DMS53 (cell line): ENCODE results near the gene SLIT3.
A peak's percentile ranks its signal among the peaks of the same experiment; 100 is the strongest.

Source experiments
- DNase-seq: peaks from one replicate; lab custom pipeline; 2025; lab: John Stamatoyannopoulos, UW

The SLIT3 gene

DNA sequence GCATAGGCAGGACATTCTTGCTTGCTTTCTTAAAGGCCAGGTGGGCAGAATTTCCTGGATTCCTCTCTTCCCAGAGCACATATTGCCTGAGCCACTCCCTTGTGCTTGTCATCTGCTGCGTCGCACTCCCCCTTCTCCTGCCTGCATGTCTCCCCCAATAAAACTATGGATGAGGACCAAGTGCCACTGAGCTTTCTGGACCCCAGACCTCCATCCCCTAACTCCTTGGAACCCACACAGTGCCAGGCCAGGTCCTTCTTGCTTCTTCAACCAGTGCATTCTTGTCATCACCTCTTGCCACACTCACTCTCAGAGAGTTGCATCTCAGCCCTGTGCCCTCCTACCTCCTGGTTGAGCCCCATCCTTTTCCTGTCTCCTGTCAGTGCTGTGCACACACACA lies 563.9 kb downstream of the SLIT3 start:
- DNase-seq: no peak

- no peak for DNase-seq
Observed at GRCh38 chr5:168736281-168736831, 564.6 kb downstream of the SLIT3 start.

DNA sequence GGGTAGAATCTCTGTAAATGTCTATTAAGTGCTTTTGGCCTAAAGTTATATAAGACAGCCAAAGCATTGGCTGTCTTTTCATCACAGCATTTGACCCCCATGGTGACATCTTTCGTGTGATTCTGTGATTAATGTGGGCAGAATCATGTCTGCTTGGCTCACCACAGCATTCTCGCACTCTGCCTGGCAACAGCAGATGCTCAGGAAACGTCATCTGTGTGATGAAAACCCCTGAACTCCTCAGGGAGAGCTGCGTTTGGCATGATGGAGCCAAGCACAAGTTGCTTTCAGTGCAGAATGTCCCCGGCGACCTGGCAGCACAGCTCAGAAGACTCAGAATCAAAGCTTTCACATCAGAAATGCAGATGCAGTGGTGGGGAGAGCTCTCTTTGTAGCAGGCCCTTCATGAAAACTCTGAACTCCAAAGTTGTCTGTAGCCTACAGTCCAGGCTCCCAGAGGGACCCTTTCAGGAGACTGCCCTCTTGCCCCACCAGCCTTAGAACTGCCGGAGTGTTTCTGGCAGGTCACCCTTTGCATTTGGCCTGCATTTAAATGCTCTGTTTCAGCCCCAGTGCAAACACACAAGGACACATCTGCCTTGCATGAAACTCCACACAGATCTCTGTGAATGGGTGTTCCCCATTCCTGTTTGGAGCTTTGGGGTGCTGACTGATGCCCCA lies 566.2 kb downstream of the SLIT3 start:
- no peak for DNase-seq

DNA sequence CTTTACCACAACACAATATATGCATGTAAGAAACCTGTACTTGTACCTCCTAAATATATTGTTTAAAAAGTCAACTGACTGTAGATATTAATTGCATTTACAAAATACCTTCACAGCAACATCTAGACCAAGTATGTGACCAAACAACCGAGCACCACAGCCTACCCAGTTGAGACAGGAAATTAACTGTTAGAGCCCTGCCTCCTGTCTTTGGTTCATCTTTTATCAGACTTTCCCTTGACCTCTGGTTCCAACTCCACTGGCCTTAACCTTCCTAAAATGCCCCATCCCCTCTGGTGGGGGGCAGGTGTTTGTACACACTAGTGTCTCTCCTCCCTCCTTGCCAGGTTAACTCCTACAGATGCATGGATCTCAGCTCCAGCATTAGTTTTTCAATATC lies 566.8 kb downstream of the SLIT3 start:
- DNase-seq: no peak

DNA sequence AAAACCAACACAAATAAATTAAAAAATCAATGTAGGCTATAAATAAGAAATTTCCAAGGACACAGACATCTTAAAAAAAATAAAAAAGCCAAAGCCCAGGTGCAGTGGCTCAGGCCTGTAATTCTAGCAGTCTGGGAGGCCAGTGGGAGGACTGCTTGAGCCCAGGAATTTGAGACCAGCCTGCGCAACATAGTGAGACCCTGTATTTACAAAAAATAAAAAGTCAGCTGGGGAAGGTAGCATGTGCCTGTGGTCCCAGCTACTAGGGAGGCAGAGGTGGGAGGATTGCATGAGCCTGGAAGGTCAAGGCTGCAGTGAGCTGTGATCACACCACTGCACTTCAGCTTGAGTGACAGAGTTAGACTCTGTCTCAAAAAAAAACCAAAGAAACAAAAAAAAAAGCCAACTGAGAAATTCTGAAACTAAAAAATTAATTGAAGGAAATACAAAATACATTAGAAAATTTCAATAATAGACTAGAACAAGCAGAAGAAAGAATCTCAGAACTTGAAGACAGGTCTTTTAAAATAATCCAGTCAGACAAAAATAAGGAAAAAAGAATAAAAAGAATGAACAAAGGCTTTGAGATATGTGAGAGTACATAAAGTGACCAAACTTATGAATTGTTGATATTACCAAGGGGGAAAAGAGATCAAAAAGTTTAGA lies 572.3 kb downstream of the SLIT3 start:
- no peak for DNase-seq

DNA sequence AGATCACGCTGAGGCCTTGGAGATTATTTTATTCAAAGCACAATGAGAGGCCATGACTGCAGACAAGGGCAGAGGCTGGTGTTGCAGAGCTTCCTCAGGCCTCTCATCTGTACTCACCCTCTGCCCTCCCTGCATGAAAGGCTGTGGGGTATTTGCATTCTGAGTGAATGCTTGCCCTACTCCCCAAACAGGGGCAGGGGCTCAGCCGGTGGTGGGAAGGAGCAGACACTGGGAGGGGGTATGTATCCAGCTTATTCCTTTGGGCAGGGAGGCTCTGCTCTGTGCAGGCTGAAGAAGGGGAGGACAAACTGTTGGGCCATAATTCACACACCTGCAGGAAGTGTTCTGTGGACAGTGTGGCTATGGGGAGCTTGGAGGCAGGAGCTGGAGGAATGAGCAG lies 573.4 kb downstream of the SLIT3 start:
- DNase-seq: no peak

DNA sequence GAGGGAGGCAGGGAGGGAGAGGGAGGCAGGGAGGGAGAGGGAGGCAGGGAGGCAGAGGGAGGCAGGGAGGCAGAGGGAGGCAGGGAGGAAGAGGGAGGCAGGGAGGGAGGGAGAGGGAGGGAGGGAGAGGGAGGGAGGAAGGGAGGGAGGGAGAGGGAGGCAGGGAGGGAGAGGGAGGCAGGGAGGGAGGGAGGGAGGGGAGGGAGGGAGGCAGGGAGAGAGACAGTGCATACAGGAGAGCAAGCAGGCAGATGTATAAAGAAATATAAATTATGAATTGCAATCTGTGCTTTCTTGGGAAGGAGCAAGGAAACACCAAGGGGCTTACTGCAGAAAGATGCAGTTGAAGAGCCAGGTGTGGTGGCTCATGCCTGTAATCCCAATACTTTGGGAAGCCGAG lies 574.6 kb downstream of the SLIT3 start:
- DNase-seq: no peak

- DNase-seq: no peak
Observed at GRCh38 chr5:168724227-168724626, 576.7 kb downstream of the SLIT3 start.

GRCh38 chr5:168723037-168723436 lies 577.9 kb downstream of the SLIT3 start:
- DNase-seq: no peak

- DNase-seq: no peak
Observed at GRCh38 chr5:168721966-168722365, 579.0 kb downstream of the SLIT3 start.

DNA sequence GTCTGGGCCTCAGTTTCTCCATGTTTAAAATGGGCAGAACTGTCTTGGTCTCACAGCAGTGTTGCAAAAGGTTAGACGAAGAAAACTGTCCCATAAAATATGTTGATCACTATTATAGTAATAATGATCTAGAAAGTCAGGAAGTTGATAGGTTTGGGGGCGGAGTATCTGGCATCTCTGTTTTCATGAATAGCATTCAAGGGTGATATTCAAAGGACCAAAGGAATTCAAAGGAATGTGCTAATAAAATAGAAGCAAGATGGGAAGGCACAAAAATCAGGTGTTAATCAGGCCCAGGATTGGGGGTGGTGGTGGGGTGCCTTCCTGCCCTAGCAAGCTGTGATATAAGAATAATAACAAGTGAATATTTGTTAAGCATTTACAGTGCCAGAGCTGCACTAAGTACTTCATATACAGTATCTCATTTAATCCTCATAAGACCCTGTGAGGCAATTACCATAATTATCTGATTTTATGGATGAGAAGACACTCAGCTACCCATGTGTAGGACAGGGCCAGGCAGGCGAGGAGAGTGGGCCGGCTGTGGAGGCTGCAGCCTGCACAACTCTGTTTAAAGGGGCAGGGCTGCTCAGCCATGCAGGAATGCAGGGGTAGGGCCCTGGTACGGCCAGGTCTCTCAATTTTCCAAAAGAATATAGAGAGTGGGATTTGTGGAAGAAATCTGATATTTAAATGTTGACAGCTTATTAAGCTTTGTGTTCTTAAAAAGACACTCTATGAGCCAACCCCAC lies 579.8 kb downstream of the SLIT3 start:
- DNase-seq: no peak

DNA sequence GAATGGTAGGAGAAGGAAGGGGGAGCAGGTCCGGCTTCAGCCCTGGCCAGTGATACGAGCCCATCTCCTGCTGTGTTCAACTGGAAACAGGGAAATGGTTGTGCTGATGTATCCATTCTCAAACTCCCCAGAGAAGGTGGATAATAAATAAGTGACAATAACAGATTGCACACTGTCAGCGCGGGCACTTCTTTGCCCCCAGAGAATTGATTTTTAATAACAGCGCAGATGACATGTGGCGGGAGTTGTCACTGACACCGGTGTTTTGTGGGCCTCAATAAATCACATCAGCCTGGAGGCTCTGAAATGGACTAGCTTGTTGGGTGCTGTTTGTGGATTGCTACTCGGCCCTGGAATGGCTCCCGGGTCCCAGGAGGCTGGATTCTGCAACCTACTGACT lies 580.4 kb downstream of the SLIT3 start:
- DNase-seq: no peak

GRCh38 chr5:168714046-168714445 lies 586.9 kb downstream of the SLIT3 start:
- DNase-seq: no peak

DNA sequence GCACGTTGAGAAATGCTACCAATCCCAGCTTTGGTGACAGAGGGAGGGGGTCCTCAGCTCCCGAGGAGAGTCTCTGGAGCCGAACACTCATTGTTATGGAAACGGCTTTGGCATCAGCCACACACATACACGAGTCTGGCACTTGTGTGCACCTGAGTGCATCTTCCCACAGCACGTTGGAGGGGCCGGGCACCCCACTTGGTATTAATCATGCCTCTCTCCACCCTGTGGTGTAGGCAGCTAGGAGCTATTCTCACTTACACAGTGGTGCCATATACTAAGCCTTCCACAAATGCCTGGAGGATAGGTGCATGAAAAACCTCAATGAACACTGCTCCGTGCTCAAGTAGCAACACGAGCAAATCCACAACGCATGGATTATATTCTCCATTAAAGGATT lies 587.9 kb downstream of the SLIT3 start:
- no peak for DNase-seq

DNA sequence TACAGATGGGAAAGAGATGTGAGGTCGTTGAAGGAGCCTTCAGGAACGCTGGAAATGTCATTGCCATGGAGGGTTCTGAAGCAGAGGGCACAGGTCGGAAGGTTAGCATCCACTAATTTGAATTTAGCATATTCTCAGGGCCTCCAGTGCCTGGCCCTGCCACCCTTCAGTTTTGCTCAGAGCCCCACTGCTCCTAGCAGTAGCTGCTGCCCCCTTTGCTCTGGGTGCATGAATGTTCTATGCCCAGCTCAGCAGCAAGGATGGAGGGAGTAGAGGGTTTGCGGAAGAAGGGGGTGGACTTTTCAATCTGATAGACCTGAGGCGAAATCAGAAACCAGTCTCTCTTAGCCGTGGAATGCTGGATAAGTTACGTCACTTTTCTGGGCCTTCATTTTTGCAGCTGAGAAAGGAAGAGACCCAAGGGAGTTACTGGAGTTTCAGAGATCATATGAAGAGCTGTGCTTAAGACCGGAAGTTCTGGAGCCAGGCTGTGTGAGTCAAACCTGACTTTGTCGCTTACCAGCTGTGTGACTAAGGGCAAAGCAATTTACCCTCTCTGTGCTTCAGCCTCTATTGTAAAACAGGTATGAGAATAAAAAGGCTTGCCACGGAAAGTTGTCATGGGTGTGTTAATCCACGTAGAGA lies 588.5 kb downstream of the SLIT3 start:
- peak; percentile 9 for DNase-seq

GRCh38 chr5:168710706-168711105 lies 590.2 kb downstream of the SLIT3 start:
- no peak for DNase-seq

- DNase-seq: no peak
Observed at GRCh38 chr5:168707716-168708695, 592.9 kb downstream of the SLIT3 start.

DNA sequence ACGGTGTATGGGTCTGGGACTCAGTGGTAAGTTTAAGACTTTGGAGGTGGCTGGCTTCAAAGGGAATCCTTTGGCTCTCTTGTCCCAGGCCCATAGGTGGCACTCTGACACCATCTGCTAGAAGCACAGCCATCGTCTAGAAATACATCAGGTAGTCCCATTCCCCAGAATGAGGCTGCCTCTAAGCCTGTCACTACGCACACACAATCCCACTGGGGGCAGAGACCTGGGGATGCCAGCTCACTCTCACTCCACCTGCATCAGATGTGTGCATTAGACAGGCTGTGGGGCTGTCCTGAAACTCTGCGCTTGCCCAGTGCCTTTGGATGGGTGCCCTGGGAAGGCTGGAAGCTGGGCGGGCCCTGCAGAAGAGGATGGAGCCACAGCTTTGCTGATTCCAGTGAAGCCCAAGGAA lies 594.3 kb downstream of the SLIT3 start:
- peak; percentile 51 for DNase-seq

DNA sequence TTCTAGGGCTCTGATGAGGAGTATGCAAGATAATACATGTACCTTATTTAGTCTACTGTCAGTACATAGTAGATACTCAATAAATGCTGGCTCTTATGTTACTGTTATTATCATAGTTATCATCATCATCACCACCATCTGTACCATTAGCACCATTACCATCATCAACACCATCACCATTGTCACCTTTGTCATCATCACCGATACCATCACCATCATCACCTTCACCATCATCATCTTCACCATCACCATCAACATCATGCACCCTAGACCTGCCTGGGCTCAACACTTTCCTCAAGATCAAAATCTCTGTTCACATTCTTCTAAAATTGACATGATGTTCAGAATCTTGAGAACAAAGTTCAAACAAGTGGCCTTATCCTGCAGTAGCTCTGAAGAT lies 595.6 kb downstream of the SLIT3 start:
- DNase-seq: no peak

GRCh38 chr5:168702511-168702910 lies 598.4 kb downstream of the SLIT3 start:
- DNase-seq: no peak

- no peak for DNase-seq
Observed at GRCh38 chr5:168701641-168702040, 599.3 kb downstream of the SLIT3 start.
